Tibial artery (tissue), 4 donors: ENCODE measurements around the gene LRRC1.

Experiments
- DNase-seq, 2 donors: peaks; one replicate each; pipeline ENCODE4 v3.0.0-alpha.2; 2019
- H3K27ac ChIP-seq, 2 donors: fragments of 200-600 bp; sonication (generic) in 1 of 2; 1 replicate in 1 of 2; 2 replicates in 1 of 2; pipeline ENCODE4 v1.5.1; 2018 to 2019; ENCODE audit warnings: mild to moderate bottlenecking in 1 of 2
- H3K27me3 ChIP-seq, 2 donors: fragments of 200-600 bp; sonication (generic) in 1 of 2; one replicate each; pipeline versions ENCODE4 v1.5.1 to v1.6.0; 2016 to 2019
- H3K36me3 ChIP-seq, 3 donors: fragments of 200-600 bp; sonication (generic) in 2 of 3; one replicate each; pipeline ENCODE4 v1.5.1; 2016 to 2019; ENCODE audit warnings: mild to moderate bottlenecking in 2 of 3
- H3K4me1 ChIP-seq, 4 donors: fragments of 200-600 bp; sonication (generic) in 2 of 4; 1 replicate in 3 of 4; 2 replicates in 1 of 4; pipeline ENCODE4 v1.5.1; 2016 to 2019
- H3K4me3 ChIP-seq, 2 donors: fragments of 200-600 bp; sonication (generic) in 1 of 2; 1 replicate in 1 of 2; 2 replicates in 1 of 2; pipeline ENCODE4 v1.5.1; 2018 to 2019; ENCODE audit warnings: mild to moderate bottlenecking in 2 of 2
- H3K9me3 ChIP-seq, 3 donors: fragments of 200-600 bp; sonication (generic) in 1 of 3; one replicate each; pipeline ENCODE4 v1.5.1; 2016 to 2019
- intact Hi-C: fragments of 100-400 bp; cut with DNase I; formaldehyde crosslinking; loops from one replicate; pipeline ENCODE4 v1.15.0; 2023; ENCODE audit warnings: low total_unique reads
- TF ChIP-seq, protein P1 (sequence below), 2 experiments: fragments of 200-600 bp in 1 of 2; fragments of 450-650 bp in 1 of 2; IDR thresholded peaks; one replicate each; pipeline ENCODE4 v1.5.1; 2017 to 2019; ENCODE audit warnings: antibody characterized with exemption in 2 of 2, mild to moderate bottlenecking in 1 of 2, moderate library complexity in 1 of 2

LRRC1 gene

DNA sequence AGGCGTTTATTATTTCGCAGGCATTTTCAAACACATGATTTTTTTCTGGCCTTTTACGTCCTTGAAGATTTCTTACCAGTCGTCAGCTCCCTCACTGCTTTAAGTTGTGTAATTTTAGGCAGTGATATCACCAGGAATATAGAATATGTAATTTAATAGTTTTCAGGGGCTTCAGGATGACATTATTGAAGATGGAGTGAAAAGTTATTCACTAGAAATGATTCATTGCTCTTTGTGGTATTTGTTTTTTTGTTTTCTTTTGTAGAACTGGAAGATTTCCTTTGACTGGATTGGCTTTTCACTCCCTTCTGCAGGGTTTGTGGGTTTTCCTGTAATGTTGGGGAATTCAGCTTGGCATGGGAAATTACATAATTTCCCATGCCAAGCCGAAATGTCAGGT, 2.0 kb downstream of the LRRC1 start:
- peak overlapping the region; percentile 89 for H3K27ac ChIP-seq
- DNase-seq, result no peak
- no peaks in the 10 kb centered on the region for H3K9me3 ChIP-seq
- H3K27me3 ChIP-seq, result no peaks in the 10 kb centered on the region
- peak overlapping the region; percentile 83 to 92 for H3K4me3 ChIP-seq
- H3K36me3 ChIP-seq, result no peaks in the 10 kb centered on the region
- H3K4me1 ChIP-seq, result peaks cover 0 to 63% (median 26%) of the 10 kb centered on the region in 4 donors
- intact Hi-C loops, result loop anchor here (5.0 kb wide), 1 partner anchor 249 kb away; the partner anchor contains the start of gene GCLC
- TF ChIP-seq, protein P1, sequence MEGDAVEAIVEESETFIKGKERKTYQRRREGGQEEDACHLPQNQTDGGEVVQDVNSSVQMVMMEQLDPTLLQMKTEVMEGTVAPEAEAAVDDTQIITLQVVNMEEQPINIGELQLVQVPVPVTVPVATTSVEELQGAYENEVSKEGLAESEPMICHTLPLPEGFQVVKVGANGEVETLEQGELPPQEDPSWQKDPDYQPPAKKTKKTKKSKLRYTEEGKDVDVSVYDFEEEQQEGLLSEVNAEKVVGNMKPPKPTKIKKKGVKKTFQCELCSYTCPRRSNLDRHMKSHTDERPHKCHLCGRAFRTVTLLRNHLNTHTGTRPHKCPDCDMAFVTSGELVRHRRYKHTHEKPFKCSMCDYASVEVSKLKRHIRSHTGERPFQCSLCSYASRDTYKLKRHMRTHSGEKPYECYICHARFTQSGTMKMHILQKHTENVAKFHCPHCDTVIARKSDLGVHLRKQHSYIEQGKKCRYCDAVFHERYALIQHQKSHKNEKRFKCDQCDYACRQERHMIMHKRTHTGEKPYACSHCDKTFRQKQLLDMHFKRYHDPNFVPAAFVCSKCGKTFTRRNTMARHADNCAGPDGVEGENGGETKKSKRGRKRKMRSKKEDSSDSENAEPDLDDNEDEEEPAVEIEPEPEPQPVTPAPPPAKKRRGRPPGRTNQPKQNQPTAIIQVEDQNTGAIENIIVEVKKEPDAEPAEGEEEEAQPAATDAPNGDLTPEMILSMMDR (IDR thresholded peaks at IDR 0.05), result no peak

DNA sequence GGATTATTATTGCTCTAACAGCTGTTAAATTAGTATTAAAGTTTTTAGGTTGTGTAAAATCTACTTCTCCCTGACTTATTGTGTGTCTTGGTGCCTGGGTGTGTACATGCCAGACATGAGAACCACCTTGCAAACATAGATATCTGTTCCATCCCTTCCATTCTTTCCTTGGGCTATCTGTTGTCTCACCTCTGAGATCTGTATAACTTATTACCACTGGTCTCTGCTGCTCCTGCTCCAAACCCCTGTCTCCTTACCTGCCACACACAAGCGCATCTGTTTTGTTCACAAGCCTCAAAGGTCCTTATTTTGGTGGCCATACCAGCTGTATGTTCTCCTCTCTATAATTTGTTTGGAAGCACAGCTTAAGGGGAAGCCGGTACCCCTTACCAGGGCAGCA, 2.5 kb downstream of the LRRC1 start:
- H3K9me3 ChIP-seq, result no peaks in the 10 kb centered on the region
- peaks cover 0 to 68% (median 28%) of the 10 kb centered on the region in 4 donors for H3K4me1 ChIP-seq
- peak overlapping the region; percentile 89 for H3K27ac ChIP-seq
- no peaks in the 10 kb centered on the region for H3K27me3 ChIP-seq
- intact Hi-C loops, result loop anchor here (5.0 kb wide), 1 partner anchor 250 kb away; the partner anchor contains the start of gene GCLC
- peak overlapping the region in 1 of 2 donors; percentile 92 for H3K4me3 ChIP-seq
- TF ChIP-seq, protein P1 (IDR thresholded peaks at IDR 0.05), result no peak
- no peaks in the 10 kb centered on the region for H3K36me3 ChIP-seq
- no peak for DNase-seq

DNA sequence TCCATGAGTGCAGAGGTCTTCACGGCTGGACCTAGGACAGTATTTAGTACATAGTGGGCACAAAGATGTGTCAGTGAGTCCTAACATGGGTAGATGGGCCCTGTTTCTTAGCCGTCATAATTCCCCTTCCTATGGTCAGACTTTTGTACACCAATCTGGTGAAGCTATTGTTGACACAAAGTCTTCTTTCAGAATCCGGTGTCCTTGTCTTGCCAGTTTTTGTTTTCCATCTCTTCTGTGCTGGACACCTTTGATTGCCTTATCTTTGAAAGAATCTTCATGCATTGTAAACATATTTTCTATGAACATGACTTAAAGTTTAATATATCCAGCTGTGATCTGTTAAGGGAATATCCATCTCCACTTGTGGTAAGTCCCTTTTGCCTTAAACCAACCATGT, 4.5 kb downstream of the LRRC1 start:
- no peaks in the 10 kb centered on the region for H3K27me3 ChIP-seq
- H3K27ac ChIP-seq, result peak overlapping the region; percentile 62 to 72
- TF ChIP-seq, protein P1 (IDR thresholded peaks at IDR 0.05), result no peak
- intact Hi-C loops, result loop anchor here (5.0 kb wide), 1 partner anchor 252 kb away; the partner anchor contains the start of gene GCLC
- H3K36me3 ChIP-seq, result no peaks in the 10 kb centered on the region
- H3K4me1 ChIP-seq, result peaks cover 0 to 78% (median 37%) of the 10 kb centered on the region in 4 donors
- DNase-seq, result no peak
- no peak overlapping the region for H3K4me3 ChIP-seq
- H3K9me3 ChIP-seq, result no peaks in the 10 kb centered on the region

DNA sequence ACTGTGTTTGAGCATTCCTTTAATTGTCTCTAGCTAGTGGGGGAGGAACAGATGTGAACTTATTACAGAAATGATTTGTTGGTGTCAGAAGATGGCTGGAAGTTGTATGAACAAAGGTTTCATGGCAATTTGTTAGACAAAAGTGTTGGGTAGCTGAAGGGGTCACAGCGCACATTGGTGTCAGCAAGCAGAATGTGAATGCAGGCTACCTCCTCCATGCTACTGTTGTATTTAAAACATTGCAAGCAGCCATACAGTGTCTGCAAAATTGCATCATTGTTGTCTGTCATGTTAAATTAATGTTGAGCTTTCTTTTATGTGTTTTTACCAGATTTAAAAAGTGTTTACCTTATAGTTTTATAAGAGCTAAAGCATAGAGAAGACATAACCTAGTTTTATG, 6.2 kb downstream of the LRRC1 start:
- Histone ChIP-seq H3K27me3 (no peaks in the 10 kb centered on the region), H3K9me3 (no peaks in the 10 kb centered on the region), H3K4me3 (no peak overlapping the region), H3K4me1 (peaks cover 0 to 95% (median 49%) of the 10 kb centered on the region in 4 donors), H3K27ac (peak overlapping the region; percentile 62 to 72), H3K36me3 (no peaks in the 10 kb centered on the region)
- intact Hi-C loops, result no loop called here
- DNase-seq, result no peak
- TF ChIP-seq, protein P1 (IDR thresholded peaks at IDR 0.05), result no peak

DNA sequence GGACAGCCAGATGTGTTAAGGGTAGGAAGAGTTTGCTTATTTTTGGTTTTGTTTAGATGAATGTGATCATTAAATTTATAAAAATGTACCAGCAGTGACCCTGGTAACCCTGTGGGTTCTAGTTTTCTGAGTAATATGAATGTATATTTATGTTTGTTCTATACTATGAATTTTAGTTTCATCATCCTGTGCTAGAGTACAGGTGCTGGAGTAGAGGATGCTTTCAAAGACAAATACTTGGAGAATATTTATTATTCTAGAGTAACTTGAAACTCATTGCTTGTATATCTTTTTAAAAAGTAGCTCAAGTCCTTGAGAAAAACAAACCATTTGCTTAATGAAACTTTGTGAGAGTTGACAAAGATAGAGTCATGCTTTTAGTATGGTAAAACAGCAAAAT, 7.8 kb downstream of the LRRC1 start:
- TF ChIP-seq, protein P1 (IDR thresholded peaks at IDR 0.05), result no peak
- H3K4me1 ChIP-seq, result peaks cover 0 to 82% (median 49%) of the 10 kb centered on the region in 4 donors
- intact Hi-C loops, result no loop called here
- peak overlapping the region; percentile 9 to 28 for H3K4me3 ChIP-seq
- H3K9me3 ChIP-seq, result no peaks in the 10 kb centered on the region
- H3K27me3 ChIP-seq, result no peaks in the 10 kb centered on the region
- no peak for DNase-seq
- H3K27ac ChIP-seq, result peak overlapping the region; percentile 62 to 72
- H3K36me3 ChIP-seq, result no peaks in the 10 kb centered on the region
